RWPE2 (cell line): ENCODE results near the gene PRKX.
"Not testable (repeated sequence)": the region's sequence is repeated elsewhere in the genome, so short reads cannot be mapped to it uniquely, and the experiment has no call there.

Source experiments
- ATAC-seq: fragments of 200-7000 bp; cut with Tn5 transposase; 3 replicates; pipeline ENCODE4 v1.9.1; 2021; ENCODE audit warnings: low read depth
- DNase-seq: peaks from one replicate; pipeline ENCODE4 v3.0.0-alpha.2; 2020; ENCODE audit warnings: low spot score
- H3K27ac ChIP-seq: fragments of 450-650 bp; 2 replicates; pipeline ENCODE4 v1.5.1; 2017; ENCODE audit warnings: mild to moderate bottlenecking; ENCODE audit not compliant: poor library complexity, severe bottlenecking
- H3K27me3 ChIP-seq: fragments of 250-450 bp; sonication (Bioruptor Pico); 2 replicates; pipeline ENCODE4 v1.5.1; 2021; ENCODE audit warnings: mild to moderate bottlenecking, moderate library complexity; ENCODE audit not compliant: insufficient read depth, poor library complexity, severe bottlenecking
- H3K36me3 ChIP-seq: fragments of 250-450 bp; sonication (Bioruptor Pico); 2 replicates; pipeline ENCODE4 v1.5.1; 2020; ENCODE audit warnings: low read depth, mild to moderate bottlenecking, moderate library complexity
- H3K4me1 ChIP-seq: fragments of 250-450 bp; sonication (Bioruptor Pico); 2 replicates; pipeline ENCODE4 v1.5.1; 2021; ENCODE audit warnings: mild to moderate bottlenecking, moderate library complexity; ENCODE audit not compliant: insufficient read depth, poor library complexity, severe bottlenecking
- H3K4me3 ChIP-seq: fragments of 250-450 bp; sonication (Bioruptor Pico); 2 replicates; pipeline ENCODE4 v1.5.1; 2021; ENCODE audit warnings: mild to moderate bottlenecking, moderate library complexity; ENCODE audit not compliant: severe bottlenecking
- H3K9me3 ChIP-seq: fragments of 250-450 bp; sonication (Bioruptor Pico); 2 replicates; pipeline ENCODE4 v1.5.1; 2021; ENCODE audit warnings: mild to moderate bottlenecking, moderate library complexity; ENCODE audit not compliant: severe bottlenecking
- TF ChIP-seq, protein P1 (sequence below): fragments of 450-650 bp; IDR thresholded peaks from one replicate; pipeline ENCODE4 v1.5.1; 2017; ENCODE audit warnings: mild to moderate bottlenecking, moderate library complexity; ENCODE audit not compliant: poor library complexity, severe bottlenecking

The PRKX gene

GRCh38 chrX:3713937-3714434 lies 537 bp upstream of the PRKX start:
- no peaks in the 10 kb centered on the region for H3K36me3 ChIP-seq
- TF ChIP-seq, protein P1, sequence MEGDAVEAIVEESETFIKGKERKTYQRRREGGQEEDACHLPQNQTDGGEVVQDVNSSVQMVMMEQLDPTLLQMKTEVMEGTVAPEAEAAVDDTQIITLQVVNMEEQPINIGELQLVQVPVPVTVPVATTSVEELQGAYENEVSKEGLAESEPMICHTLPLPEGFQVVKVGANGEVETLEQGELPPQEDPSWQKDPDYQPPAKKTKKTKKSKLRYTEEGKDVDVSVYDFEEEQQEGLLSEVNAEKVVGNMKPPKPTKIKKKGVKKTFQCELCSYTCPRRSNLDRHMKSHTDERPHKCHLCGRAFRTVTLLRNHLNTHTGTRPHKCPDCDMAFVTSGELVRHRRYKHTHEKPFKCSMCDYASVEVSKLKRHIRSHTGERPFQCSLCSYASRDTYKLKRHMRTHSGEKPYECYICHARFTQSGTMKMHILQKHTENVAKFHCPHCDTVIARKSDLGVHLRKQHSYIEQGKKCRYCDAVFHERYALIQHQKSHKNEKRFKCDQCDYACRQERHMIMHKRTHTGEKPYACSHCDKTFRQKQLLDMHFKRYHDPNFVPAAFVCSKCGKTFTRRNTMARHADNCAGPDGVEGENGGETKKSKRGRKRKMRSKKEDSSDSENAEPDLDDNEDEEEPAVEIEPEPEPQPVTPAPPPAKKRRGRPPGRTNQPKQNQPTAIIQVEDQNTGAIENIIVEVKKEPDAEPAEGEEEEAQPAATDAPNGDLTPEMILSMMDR, result no peak
- no peaks in the 10 kb centered on the region for H3K4me1 ChIP-seq
- ATAC-seq (0 out of 3 replicates have a peak, but pooled peaks have one; percentile 7), DNase-seq (no peak)
- no peaks in the 10 kb centered on the region for H3K9me3 ChIP-seq
- H3K27ac ChIP-seq, result peak overlapping the region; percentile 17
- no peaks in the 10 kb centered on the region for H3K27me3 ChIP-seq
- H3K4me3 ChIP-seq, result peak overlapping the region; percentile 69

DNA sequence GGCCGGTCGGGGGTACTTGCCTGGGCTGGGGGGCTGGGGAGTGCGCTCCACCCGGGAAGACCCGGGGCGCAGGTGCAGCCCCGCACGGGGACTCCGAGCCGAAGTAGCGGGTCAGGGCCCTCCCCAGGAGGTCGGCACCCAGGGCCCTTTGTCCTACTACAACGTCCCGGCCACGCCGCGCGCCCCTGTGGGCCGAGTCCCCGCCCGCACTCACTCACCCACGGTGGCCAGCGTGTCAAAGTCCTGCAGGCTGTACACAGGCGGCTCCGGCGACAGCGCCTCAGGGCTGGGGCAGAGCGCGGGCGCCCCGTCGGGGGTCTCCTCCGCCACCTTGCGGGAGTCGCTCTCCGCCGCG lies 602 bp downstream of the PRKX start:
- no peaks in the 10 kb centered on the region for H3K36me3 ChIP-seq
- H3K4me1 ChIP-seq, result no peaks in the 10 kb centered on the region
- peak; percentile 35 for DNase-seq
- H3K27me3 ChIP-seq, result no peaks in the 10 kb centered on the region
- peak overlapping the region; percentile 69 for H3K4me3 ChIP-seq
- TF ChIP-seq, protein P1, result no peak
- ATAC-seq, result no peak
- no peaks in the 10 kb centered on the region for H3K9me3 ChIP-seq
- H3K27ac ChIP-seq, result peak overlapping the region; percentile 17

DNA sequence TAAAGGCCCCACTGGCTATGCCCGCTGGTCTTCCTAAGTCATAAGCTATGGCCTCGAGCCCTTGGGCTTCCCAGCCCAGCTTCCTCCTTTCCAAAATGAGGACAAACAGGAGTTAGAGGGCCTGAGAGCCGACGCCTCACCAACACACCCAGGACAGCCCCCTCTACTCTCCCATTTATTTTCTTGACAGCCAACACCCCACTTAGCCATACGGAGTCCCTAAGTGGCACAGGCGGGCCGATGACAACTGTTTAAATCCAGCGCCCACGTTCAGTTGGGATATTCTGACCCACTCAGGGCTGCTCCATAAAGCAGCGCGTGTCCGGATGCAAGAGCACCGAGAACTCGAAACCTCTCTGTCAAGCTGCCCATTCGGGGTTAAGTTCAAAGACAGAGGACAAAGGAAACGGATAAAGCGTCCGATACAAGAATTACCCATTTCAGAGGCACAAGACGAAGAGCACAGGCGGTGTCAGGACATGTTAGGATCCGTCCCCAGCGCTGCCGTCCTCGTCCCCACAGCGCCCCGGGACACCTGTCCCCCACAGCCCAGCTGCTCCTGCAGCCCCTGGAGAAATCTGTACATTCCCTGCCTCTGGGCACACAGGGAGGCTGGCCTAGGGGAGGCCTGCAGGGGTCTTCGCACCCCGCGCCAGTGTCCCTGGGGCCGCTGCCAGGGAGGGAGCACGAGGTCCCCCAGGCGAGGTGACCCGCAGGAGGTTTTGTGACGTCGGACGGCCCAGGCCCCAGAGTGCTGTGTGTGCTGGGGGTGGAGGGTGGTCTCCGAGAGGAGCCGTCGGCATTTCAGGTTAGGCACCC lies 1.2 kb downstream of the PRKX start:
- peak overlapping the region; percentile 17 for H3K27ac ChIP-seq

DNA sequence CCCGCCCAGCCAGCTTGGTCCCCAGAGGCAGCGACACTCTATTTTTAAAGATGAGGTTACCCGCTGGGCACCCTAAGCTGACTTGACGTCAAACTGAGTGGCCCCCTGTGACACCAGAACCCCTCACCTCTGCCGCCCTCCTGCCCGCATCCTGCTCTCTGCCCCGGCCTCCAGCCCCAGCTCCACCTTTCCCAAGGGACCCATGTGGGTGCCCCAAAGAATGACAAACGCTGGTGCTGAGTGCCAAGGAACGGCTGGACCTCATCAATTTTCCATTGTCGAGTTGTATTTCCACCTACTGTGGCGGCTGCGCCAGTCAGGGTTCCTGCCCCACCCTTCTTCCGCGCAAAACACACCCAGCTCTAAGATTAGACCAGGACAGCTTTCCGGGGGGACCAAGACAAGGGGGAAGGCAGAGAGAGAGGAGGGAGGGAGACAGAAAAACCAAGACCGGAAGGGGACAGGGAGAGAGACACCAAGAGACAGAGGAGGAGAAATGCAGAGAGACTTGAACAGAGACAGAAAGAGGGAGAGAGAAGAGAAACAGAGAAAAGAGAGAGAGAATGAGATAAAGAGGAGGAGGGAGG lies 2.0 kb downstream of the PRKX start:
- Histone ChIP-seq H3K9me3 (no peaks in the 10 kb centered on the region), H3K36me3 (no peaks in the 10 kb centered on the region), H3K27me3 (no peaks in the 10 kb centered on the region), H3K27ac (no peak overlapping the region), H3K4me1 (no peaks in the 10 kb centered on the region), H3K4me3 (peak overlapping the region; percentile 69)
- TF ChIP-seq, protein P1, result no peak
- DNase-seq, result no peak
- ATAC-seq, result no peak; the same call in 2 of the 3 replicates

More for the DNA sequence above, 1.2 kb downstream of the PRKX start:
- Histone ChIP-seq H3K36me3 (no peaks in the 10 kb centered on the region), H3K27me3 (no peaks in the 10 kb centered on the region), H3K9me3 (no peaks in the 10 kb centered on the region), H3K4me1 (no peaks in the 10 kb centered on the region), H3K4me3 (peak overlapping the region; percentile 69)
- no peak for DNase-seq
- peak; percentile 40 for ATAC-seq
- TF ChIP-seq, protein P1, result no peak

DNA sequence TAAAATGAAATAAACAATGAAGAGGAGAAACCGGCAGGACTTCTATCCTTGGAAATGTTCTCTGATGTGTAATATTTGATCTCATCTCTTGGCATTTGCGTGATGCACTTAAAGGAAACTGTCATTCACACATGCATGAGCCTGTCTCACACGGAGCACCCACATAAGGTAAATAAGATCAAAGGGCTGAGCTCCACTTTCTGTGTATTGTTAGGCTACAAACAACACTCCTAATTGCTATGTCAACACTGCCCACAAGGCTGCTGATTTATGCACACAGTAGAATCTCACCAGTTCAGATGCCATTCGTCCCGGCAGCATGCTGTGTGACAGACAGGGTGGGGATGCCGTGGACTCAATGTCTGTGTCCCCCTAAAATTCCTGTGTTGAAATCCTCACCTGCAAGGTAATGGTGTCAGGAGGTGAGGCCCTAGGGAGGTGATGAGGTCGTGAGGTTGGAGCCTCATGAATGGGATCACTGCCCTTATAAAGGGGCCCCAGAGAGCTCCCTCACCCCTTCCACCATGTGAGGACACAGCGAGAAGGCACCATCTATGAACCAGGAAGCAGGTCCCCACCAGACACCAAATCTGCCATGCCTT lies 5.7 kb downstream of the PRKX start:
- H3K27me3 ChIP-seq, H3K9me3 ChIP-seq, DNase-seq, ATAC-seq, H3K4me3 ChIP-seq, H3K36me3 ChIP-seq, H3K27ac ChIP-seq, H3K4me1 ChIP-seq: not testable (repeated sequence)
